Upper lobe of left lung (tissue), 4 donors: ENCODE measurements around the gene DACT1.

Source experiments
- EP300 ChIP-seq, 4 donors: sonication (generic); formaldehyde crosslinking; IDR thresholded peaks; one replicate each; pipeline ENCODE4 v1.5.1; 2017; ENCODE audit warnings: antibody characterized with exemption in 4 of 4, control low read depth in 2 of 4
- POLR2A ChIP-seq, 4 donors: fragments of 450-650 bp; IDR thresholded peaks; one replicate each; pipeline ENCODE4 v1.5.1; 2016 to 2017; ENCODE audit warnings: antibody characterized with exemption in 4 of 4, mild to moderate bottlenecking in 2 of 4
- POLR2AphosphoS5 ChIP-seq, 2 donors: sonication (generic); formaldehyde crosslinking; IDR thresholded peaks; one replicate each; pipeline ENCODE4 v1.5.1; 2017; ENCODE audit warnings: antibody characterized with exemption in 2 of 2
- TF ChIP-seq, protein P1 (sequence below), 6 experiments: fragments of 450-650 bp in 4 of 6; fragments of 200-600 bp in 2 of 6; sonication (generic) in 2 of 6; IDR thresholded peaks; one replicate each; pipeline ENCODE4 v1.5.1; 2016 to 2019; ENCODE audit warnings: antibody characterized with exemption in 6 of 6

DNA sequence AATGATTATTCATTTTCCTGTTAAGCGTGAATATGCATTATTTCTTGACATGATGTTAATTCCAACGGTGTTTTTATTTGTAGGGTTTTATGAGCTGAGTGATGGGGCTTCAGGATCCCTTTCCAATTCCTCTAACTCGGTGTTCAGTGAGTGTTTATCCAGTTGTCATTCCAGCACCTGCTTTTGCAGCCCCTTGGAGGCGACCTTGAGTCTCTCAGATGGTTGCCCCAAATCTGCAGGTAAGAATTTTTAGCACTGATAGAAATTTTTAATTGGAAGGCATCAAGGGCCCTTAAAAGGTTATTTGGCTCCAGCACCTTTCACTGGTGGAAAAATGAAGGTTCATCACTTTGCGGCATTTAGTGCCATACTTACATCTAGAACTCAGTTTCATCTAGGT lies 3.7 kb downstream of the DACT1 start:
- TF ChIP-seq POLR2AphosphoS5 (IDR thresholded peaks at IDR 0.05) (no peak), POLR2A (IDR thresholded peaks at IDR 0.05) (no peak), EP300 (IDR thresholded peaks at IDR 0.05) (no peak)
- TF ChIP-seq, protein P1, sequence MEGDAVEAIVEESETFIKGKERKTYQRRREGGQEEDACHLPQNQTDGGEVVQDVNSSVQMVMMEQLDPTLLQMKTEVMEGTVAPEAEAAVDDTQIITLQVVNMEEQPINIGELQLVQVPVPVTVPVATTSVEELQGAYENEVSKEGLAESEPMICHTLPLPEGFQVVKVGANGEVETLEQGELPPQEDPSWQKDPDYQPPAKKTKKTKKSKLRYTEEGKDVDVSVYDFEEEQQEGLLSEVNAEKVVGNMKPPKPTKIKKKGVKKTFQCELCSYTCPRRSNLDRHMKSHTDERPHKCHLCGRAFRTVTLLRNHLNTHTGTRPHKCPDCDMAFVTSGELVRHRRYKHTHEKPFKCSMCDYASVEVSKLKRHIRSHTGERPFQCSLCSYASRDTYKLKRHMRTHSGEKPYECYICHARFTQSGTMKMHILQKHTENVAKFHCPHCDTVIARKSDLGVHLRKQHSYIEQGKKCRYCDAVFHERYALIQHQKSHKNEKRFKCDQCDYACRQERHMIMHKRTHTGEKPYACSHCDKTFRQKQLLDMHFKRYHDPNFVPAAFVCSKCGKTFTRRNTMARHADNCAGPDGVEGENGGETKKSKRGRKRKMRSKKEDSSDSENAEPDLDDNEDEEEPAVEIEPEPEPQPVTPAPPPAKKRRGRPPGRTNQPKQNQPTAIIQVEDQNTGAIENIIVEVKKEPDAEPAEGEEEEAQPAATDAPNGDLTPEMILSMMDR (IDR thresholded peaks at IDR 0.05), result no peak
